ENCODE measurements around the gene RYR2. TPM values are rescaled to one million over a fixed set of nuclear protein-coding genes. Genes with fewer than 3 reads are reported as not detected.

RYR2 gene
- total RNA-seq, 1 experiment from 2014 or later: 2.8 TPM

DNA sequence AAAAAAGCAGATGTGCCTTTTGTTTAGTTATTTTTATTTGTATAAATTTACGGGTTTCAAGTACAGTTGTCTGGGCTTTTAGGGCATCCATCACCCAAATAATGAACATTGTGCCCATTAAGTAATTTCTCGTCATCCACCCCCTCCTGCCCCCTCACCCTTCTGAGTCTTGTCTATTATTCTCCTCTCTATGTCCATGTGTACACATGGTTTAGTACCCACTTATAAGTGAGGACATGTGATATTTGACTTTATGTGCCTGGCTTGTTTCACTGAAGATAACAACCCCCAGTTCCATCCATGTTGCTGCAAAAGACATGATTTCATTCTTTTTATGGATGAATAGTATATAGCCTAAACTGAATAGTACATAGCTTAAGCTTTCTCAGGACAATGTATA lies 659.5 kb downstream of the RYR2 start:
- TF ChIP-seq, protein P1, sequence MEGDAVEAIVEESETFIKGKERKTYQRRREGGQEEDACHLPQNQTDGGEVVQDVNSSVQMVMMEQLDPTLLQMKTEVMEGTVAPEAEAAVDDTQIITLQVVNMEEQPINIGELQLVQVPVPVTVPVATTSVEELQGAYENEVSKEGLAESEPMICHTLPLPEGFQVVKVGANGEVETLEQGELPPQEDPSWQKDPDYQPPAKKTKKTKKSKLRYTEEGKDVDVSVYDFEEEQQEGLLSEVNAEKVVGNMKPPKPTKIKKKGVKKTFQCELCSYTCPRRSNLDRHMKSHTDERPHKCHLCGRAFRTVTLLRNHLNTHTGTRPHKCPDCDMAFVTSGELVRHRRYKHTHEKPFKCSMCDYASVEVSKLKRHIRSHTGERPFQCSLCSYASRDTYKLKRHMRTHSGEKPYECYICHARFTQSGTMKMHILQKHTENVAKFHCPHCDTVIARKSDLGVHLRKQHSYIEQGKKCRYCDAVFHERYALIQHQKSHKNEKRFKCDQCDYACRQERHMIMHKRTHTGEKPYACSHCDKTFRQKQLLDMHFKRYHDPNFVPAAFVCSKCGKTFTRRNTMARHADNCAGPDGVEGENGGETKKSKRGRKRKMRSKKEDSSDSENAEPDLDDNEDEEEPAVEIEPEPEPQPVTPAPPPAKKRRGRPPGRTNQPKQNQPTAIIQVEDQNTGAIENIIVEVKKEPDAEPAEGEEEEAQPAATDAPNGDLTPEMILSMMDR (conservative IDR thresholded peaks at IDR 0.05; ENCODE audit: low read depth, low read length): no peak
- TF ChIP-seq EZH2 (IDR thresholded peaks at IDR 0.05; ENCODE audit: borderline replicate concordance, low read depth, low read length, poor library complexity, severe bottlenecking): no peak
- H3K4me3 ChIP-seq (ENCODE audit: low read depth, low read length, poor library complexity, severe bottlenecking): no peak overlapping the region
- ChIA-PET CTCF (no interaction called here), POLR2A (ENCODE audit: low non-redundant PET) (no interaction called here)
- no peaks in the 10 kb centered on the region for H3K27me3 ChIP-seq (replicated peaks; ENCODE audit: insufficient read depth, low read depth, low read length, poor library complexity)
- intact Hi-C loops (cut with micrococcal nuclease; ENCODE audit: unreplicated experiment): no loop called here
- no TSS peak for BruUV-seq (replicated peaks)
- no peak overlapping the region for H3K27ac ChIP-seq (ENCODE audit: low read depth, low read length, poor library complexity, severe bottlenecking)
- H3K36me3 ChIP-seq (ENCODE audit: insufficient read depth, low read length, poor library complexity, severe bottlenecking): no peaks in the 10 kb centered on the region
- H3K9me3 ChIP-seq (ENCODE audit: low read depth, low read length, poor library complexity, severe bottlenecking): no peaks in the 10 kb centered on the region
- no peaks in the 10 kb centered on the region for H3K4me1 ChIP-seq (ENCODE audit: insufficient read depth, low read length, poor library complexity, severe bottlenecking)
- DNase-seq (ENCODE audit: low spot score): no peak

DNA sequence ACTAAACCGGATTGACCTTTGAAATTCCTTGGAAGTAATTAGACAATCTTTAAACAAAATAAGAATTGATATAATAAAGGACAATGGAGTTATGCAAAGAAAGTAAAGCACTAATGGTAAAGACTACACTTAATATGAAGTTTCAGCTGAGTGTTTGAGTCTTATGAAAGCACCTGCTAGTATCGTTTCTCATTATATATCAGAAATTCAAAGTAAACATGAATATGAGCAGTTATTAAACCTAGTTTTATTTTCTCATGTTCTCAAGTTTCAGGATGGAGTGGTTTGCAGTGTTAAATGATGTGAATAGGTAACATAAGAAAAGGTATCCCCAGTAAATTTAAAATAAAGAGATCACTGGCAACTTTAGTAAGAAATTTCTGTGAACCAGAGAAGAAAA lies 660.2 kb downstream of the RYR2 start:
- intact Hi-C loops (cut with micrococcal nuclease; ENCODE audit: unreplicated experiment): no loop called here
- TF ChIP-seq, protein P1 (conservative IDR thresholded peaks at IDR 0.05; ENCODE audit: low read depth, low read length): no peak
- TF ChIP-seq EZH2 (IDR thresholded peaks at IDR 0.05; ENCODE audit: borderline replicate concordance, low read depth, low read length, poor library complexity, severe bottlenecking): no peak
- POLR2A ChIA-PET (ENCODE audit: low non-redundant PET): no interaction called here
- Histone ChIP-seq H3K4me1 (ENCODE audit: insufficient read depth, low read length, poor library complexity, severe bottlenecking) (no peaks in the 10 kb centered on the region), H3K27ac (ENCODE audit: low read depth, low read length, poor library complexity, severe bottlenecking) (no peak overlapping the region), H3K4me3 (ENCODE audit: low read depth, low read length, poor library complexity, severe bottlenecking) (no peak overlapping the region), H3K9me3 (ENCODE audit: low read depth, low read length, poor library complexity, severe bottlenecking) (no peaks in the 10 kb centered on the region), H3K27me3 (replicated peaks; ENCODE audit: insufficient read depth, low read depth, low read length, poor library complexity) (no peaks in the 10 kb centered on the region), H3K36me3 (ENCODE audit: insufficient read depth, low read length, poor library complexity, severe bottlenecking) (no peaks in the 10 kb centered on the region)
- no TSS peak for BruUV-seq (replicated peaks)
- no peak for DNase-seq (ENCODE audit: low spot score)
- CTCF ChIA-PET: no interaction called here

DNA sequence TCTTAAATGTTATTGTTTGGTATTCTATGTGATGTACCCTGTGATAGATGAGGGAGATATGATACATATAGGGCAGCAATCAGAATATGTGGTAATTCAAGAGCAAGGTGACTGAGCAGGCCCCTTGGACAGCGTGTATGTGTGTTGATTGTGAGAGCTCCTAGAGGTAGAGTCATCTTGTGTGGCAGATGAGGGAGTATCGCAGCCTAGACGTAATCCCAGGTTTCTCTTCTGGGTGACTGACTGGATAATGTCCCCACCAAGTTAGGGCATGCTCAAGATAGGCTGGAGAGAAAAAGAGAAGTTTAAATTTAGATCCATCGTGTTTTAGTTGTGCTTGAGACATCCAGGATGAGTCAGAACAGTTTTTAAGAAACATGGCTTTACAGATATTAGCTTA lies 663.5 kb downstream of the RYR2 start:
- DNase-seq (ENCODE audit: low spot score): no peak
- Histone ChIP-seq H3K36me3 (ENCODE audit: insufficient read depth, low read length, poor library complexity, severe bottlenecking) (no peaks in the 10 kb centered on the region), H3K4me1 (ENCODE audit: insufficient read depth, low read length, poor library complexity, severe bottlenecking) (no peaks in the 10 kb centered on the region), H3K4me3 (ENCODE audit: low read depth, low read length, poor library complexity, severe bottlenecking) (no peak overlapping the region), H3K9me3 (ENCODE audit: low read depth, low read length, poor library complexity, severe bottlenecking) (no peaks in the 10 kb centered on the region), H3K27ac (ENCODE audit: low read depth, low read length, poor library complexity, severe bottlenecking) (no peak overlapping the region), H3K27me3 (replicated peaks; ENCODE audit: insufficient read depth, low read depth, low read length, poor library complexity) (no peaks in the 10 kb centered on the region)
- TF ChIP-seq, protein P1 (conservative IDR thresholded peaks at IDR 0.05; ENCODE audit: low read depth, low read length): no peak
- no peak for TF ChIP-seq EZH2 (IDR thresholded peaks at IDR 0.05; ENCODE audit: borderline replicate concordance, low read depth, low read length, poor library complexity, severe bottlenecking)
- intact Hi-C loops (cut with micrococcal nuclease; ENCODE audit: unreplicated experiment): no loop called here
- CTCF ChIA-PET: no interaction called here
- BruUV-seq (replicated peaks): no TSS peak
- POLR2A ChIA-PET (ENCODE audit: low non-redundant PET): no interaction called here

Data from A673 (cell line).